Measurements from ENCODE around the gene SMYD3. TPM values are rescaled to one million over a fixed set of nuclear protein-coding genes. Genes with fewer than 3 reads are reported as not detected.

The SMYD3 gene
- total RNA-seq, 1 donor from 2014 or later: 35.4 TPM

GRCh38 chr1:246039584-246039983 is 467.5 kb downstream of the SMYD3 start:
- no peak overlapping the region for H3K27ac Mint-ChIP-seq (ENCODE audit: unreplicated experiment)
- no peak for DNase-seq (ENCODE audit: low spot score)
- TF ChIP-seq CTCF (IDR thresholded peaks at IDR 0.05; ENCODE audit: unreplicated experiment): no peak
- H3K36me3 Mint-ChIP-seq (ENCODE audit: low read depth, unreplicated experiment): no peaks in the 10 kb centered on the region
- H3K4me3 Mint-ChIP-seq (ENCODE audit: unreplicated experiment): no peak overlapping the region
- peaks cover 13% of the 10 kb centered on the region for H3K4me1 Mint-ChIP-seq (ENCODE audit: unreplicated experiment)
- no peaks in the 10 kb centered on the region for H3K27me3 Mint-ChIP-seq (ENCODE audit: unreplicated experiment)
- H3K9me3 Mint-ChIP-seq (ENCODE audit: unreplicated experiment): no peaks in the 10 kb centered on the region

GRCh38 chr1:246037832-246038231 is 469.2 kb downstream of the SMYD3 start:
- peaks cover 3% of the 10 kb centered on the region for H3K4me1 Mint-ChIP-seq (ENCODE audit: unreplicated experiment)

GRCh38 chr1:246036175-246036574 is 470.9 kb downstream of the SMYD3 start:
- no peak for TF ChIP-seq CTCF (IDR thresholded peaks at IDR 0.05; ENCODE audit: unreplicated experiment)
- Mint-ChIP-seq H3K4me3 (ENCODE audit: unreplicated experiment) (no peak overlapping the region), H3K27me3 (ENCODE audit: unreplicated experiment) (no peaks in the 10 kb centered on the region), H3K36me3 (ENCODE audit: low read depth, unreplicated experiment) (no peaks in the 10 kb centered on the region), H3K9me3 (ENCODE audit: unreplicated experiment) (no peaks in the 10 kb centered on the region), H3K4me1 (ENCODE audit: unreplicated experiment) (peaks cover 3% of the 10 kb centered on the region), H3K27ac (ENCODE audit: unreplicated experiment) (no peak overlapping the region)
- DNase-seq (ENCODE audit: low spot score): no peak

More at GRCh38 chr1:246037832-246038231, 469.2 kb downstream of the SMYD3 start:
- Mint-ChIP-seq H3K36me3 (ENCODE audit: low read depth, unreplicated experiment) (no peaks in the 10 kb centered on the region), H3K9me3 (ENCODE audit: unreplicated experiment) (no peaks in the 10 kb centered on the region), H3K27me3 (ENCODE audit: unreplicated experiment) (no peaks in the 10 kb centered on the region), H3K27ac (ENCODE audit: unreplicated experiment) (no peak overlapping the region), H3K4me3 (ENCODE audit: unreplicated experiment) (no peak overlapping the region)
- DNase-seq (ENCODE audit: low spot score): no peak
- TF ChIP-seq CTCF (IDR thresholded peaks at IDR 0.05; ENCODE audit: unreplicated experiment): no peak

- peaks cover 3% of the 10 kb centered on the region for H3K4me1 Mint-ChIP-seq (ENCODE audit: unreplicated experiment)
- H3K27ac Mint-ChIP-seq (ENCODE audit: unreplicated experiment): no peak overlapping the region
- TF ChIP-seq CTCF (IDR thresholded peaks at IDR 0.05; ENCODE audit: unreplicated experiment): no peak
- no peaks in the 10 kb centered on the region for H3K36me3 Mint-ChIP-seq (ENCODE audit: low read depth, unreplicated experiment)
- no peak overlapping the region for H3K4me3 Mint-ChIP-seq (ENCODE audit: unreplicated experiment)
- no peaks in the 10 kb centered on the region for H3K9me3 Mint-ChIP-seq (ENCODE audit: unreplicated experiment)
- H3K27me3 Mint-ChIP-seq (ENCODE audit: unreplicated experiment): no peaks in the 10 kb centered on the region
- DNase-seq (ENCODE audit: low spot score): no peak
Measured at GRCh38 chr1:246035060-246035541, 472.0 kb downstream of the SMYD3 start.

GRCh38 chr1:246034630-246035029 is 472.4 kb downstream of the SMYD3 start:
- Mint-ChIP-seq H3K27ac (ENCODE audit: unreplicated experiment) (no peak overlapping the region), H3K9me3 (ENCODE audit: unreplicated experiment) (no peaks in the 10 kb centered on the region), H3K27me3 (ENCODE audit: unreplicated experiment) (no peaks in the 10 kb centered on the region), H3K4me3 (ENCODE audit: unreplicated experiment) (no peak overlapping the region), H3K36me3 (ENCODE audit: low read depth, unreplicated experiment) (no peaks in the 10 kb centered on the region), H3K4me1 (ENCODE audit: unreplicated experiment) (peaks cover 3% of the 10 kb centered on the region)
- no peak for TF ChIP-seq CTCF (IDR thresholded peaks at IDR 0.05; ENCODE audit: unreplicated experiment)
- DNase-seq (ENCODE audit: low spot score): no peak

Measured in endothelial cell (in vitro differentiated cells).